ENCODE results near the gene CCDC7.

The CCDC7 gene

DNA sequence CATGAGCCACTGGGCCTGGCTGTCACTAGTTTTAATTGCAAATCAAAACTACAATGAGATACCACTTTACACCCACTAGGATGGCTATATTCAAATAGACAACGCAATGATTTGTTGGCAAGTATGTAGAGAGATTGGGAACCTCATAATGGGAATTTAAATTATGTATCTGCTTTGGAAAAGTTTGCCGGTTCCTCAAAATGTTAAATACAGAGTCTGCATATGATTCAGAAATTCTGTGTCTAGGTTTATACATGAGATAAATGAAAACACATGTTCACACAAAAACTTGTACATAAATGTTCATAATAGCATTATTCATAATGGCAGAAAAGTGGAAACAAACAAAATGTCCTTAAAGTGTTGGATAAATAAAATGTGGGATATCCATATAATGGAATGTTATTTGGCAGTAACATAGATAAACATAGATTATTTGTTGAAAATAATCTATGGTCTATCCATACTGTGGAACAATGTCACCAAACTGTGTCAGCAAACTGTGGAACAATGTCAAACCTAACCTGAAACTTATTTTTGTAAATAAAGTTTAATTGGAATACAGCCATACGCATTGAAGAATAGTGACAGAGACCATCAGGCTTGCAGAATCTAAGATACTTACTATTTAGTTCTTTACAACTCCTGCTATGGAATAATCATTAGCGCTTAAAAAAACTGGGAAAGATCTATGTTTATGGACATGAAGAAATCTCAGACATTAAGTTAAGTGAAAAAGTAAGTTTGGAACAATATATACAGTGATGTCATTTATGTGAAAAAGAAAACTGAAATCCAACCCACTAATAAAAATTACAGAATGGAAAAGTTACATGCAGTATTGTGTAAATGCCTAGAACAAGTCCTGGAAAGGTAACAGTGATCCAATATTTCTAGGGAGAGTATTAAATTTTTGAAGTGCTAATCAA is 70.9 kb downstream of the CCDC7 start:
- H3K27me3 ChIP-seq (ENCODE audit: insufficient read depth, poor library complexity, severe bottlenecking), result no peaks in the 10 kb centered on the region
- TF ChIP-seq REST (IDR thresholded peaks at IDR 0.05; ENCODE audit: insufficient replicate concordance, low read depth) (no peak), POLR2AphosphoS5 (IDR thresholded peaks at IDR 0.05; ENCODE audit: low read depth) (no peak), GABPA (IDR thresholded peaks at IDR 0.05; ENCODE audit: low read depth) (no peak), SPI1 (IDR thresholded peaks at IDR 0.05; ENCODE audit: borderline replicate concordance, low read depth) (no peak)
- TF ChIP-seq, protein P1, sequence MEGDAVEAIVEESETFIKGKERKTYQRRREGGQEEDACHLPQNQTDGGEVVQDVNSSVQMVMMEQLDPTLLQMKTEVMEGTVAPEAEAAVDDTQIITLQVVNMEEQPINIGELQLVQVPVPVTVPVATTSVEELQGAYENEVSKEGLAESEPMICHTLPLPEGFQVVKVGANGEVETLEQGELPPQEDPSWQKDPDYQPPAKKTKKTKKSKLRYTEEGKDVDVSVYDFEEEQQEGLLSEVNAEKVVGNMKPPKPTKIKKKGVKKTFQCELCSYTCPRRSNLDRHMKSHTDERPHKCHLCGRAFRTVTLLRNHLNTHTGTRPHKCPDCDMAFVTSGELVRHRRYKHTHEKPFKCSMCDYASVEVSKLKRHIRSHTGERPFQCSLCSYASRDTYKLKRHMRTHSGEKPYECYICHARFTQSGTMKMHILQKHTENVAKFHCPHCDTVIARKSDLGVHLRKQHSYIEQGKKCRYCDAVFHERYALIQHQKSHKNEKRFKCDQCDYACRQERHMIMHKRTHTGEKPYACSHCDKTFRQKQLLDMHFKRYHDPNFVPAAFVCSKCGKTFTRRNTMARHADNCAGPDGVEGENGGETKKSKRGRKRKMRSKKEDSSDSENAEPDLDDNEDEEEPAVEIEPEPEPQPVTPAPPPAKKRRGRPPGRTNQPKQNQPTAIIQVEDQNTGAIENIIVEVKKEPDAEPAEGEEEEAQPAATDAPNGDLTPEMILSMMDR (IDR thresholded peaks at IDR 0.05; ENCODE audit: insufficient read depth, low read length), result no peak
- H3K4me3 ChIP-seq (replicated peaks; ENCODE audit: insufficient read depth, low read length), result no peak overlapping the region
- H3K27ac ChIP-seq (replicated peaks), result no peak overlapping the region
- no peak for DNase-seq (ENCODE audit: low read depth in 1 of 2, low spot score in 1 of 2)

- no peak overlapping the region for H3K4me3 ChIP-seq (replicated peaks; ENCODE audit: insufficient read depth, low read length)
These were observed 84.3 kb downstream of the CCDC7 start for GRCh38 chr10:32530231-32530630.

More at GRCh38 chr10:32530231-32530630, 84.3 kb downstream of the CCDC7 start:
- H3K27me3 ChIP-seq (ENCODE audit: insufficient read depth, poor library complexity, severe bottlenecking), result no peaks in the 10 kb centered on the region
- TF ChIP-seq POLR2AphosphoS5 (IDR thresholded peaks at IDR 0.05; ENCODE audit: low read depth) (no peak), SPI1 (IDR thresholded peaks at IDR 0.05; ENCODE audit: borderline replicate concordance, low read depth) (no peak), GABPA (IDR thresholded peaks at IDR 0.05; ENCODE audit: low read depth) (no peak), REST (IDR thresholded peaks at IDR 0.05; ENCODE audit: insufficient replicate concordance, low read depth) (no peak)
- TF ChIP-seq, protein P1 (IDR thresholded peaks at IDR 0.05; ENCODE audit: insufficient read depth, low read length), result no peak
- H3K27ac ChIP-seq (replicated peaks), result no peak overlapping the region
- no peak for DNase-seq (ENCODE audit: low read depth in 1 of 2, low spot score in 1 of 2)
